KMS-11 (cell line): ENCODE results near the gene MRPS5.

Experiments
- H2AFZ ChIP-seq: fragments of 200-600 bp; sonication (generic); 2 replicates; pipeline ENCODE4 v1.6.1; 2016; ENCODE audit warnings: antibody characterized with exemption, mixed run types, low read depth
- H3K27ac ChIP-seq: fragments of 200-600 bp; sonication (generic); 2 replicates; pipeline ENCODE4 v1.6.1; 2016; ENCODE audit warnings: mild to moderate bottlenecking, mixed run types
- H3K27me3 ChIP-seq: fragments of 200-600 bp; sonication (generic); 2 replicates; pipeline ENCODE4 v1.6.1; 2017; ENCODE audit warnings: mild to moderate bottlenecking, low read depth, mixed run types, moderate library complexity; ENCODE audit not compliant: insufficient read depth
- H3K36me3 ChIP-seq: fragments of 200-600 bp; sonication (generic); 2 replicates; pipeline ENCODE4 v1.6.1; 2017; ENCODE audit warnings: mild to moderate bottlenecking, mixed run types; ENCODE audit not compliant: insufficient read depth
- H3K4me1 ChIP-seq: fragments of 200-600 bp; sonication (generic); 2 replicates; pipeline ENCODE4 v1.6.1; 2016; ENCODE audit warnings: mild to moderate bottlenecking, low read depth, mixed run types; ENCODE audit not compliant: poor library complexity, severe bottlenecking
- H3K4me2 ChIP-seq: fragments of 200-600 bp; sonication (generic); 2 replicates; pipeline ENCODE4 v1.7.0; 2016; ENCODE audit warnings: mild to moderate bottlenecking, mixed run types
- H3K4me3 ChIP-seq: fragments of 200-600 bp; sonication (generic); IDR thresholded peaks from 2 replicates; pipeline ENCODE4 v1.6.1; 2017; ENCODE audit warnings: low read depth, low read length, mixed read lengths; ENCODE audit not compliant: insufficient read depth
- H3K79me2 ChIP-seq: fragments of 200-600 bp; sonication (generic); 2 replicates; pipeline ENCODE4 v1.6.1; 2016; ENCODE audit warnings: low read depth, mixed run types; ENCODE audit not compliant: insufficient read depth
- H3K9ac ChIP-seq: fragments of 200-600 bp; sonication (generic); 2 replicates; pipeline ENCODE4 v1.6.1; 2016; ENCODE audit warnings: mild to moderate bottlenecking, mixed run types
- H4K20me1 ChIP-seq: fragments of 200-600 bp; sonication (generic); 2 replicates; pipeline ENCODE4 v1.6.1; 2016; ENCODE audit warnings: mild to moderate bottlenecking, mixed run types; ENCODE audit not compliant: insufficient read depth
- CTCF ChIP-seq: fragments of 200-600 bp; sonication (generic); conservative IDR thresholded peaks from 2 replicates; pipeline ENCODE4 v1.6.1; 2017; ENCODE audit warnings: low read depth, mild to moderate bottlenecking, antibody characterized with exemption, low read length, moderate library complexity, mixed read lengths

Gene MRPS5

GRCh38 chr2:95077530-95077825 lies 44.1 kb downstream of the MRPS5 start:
- no peaks in the 10 kb centered on the region for H3K36me3 ChIP-seq
- H3K9ac ChIP-seq, result no peak overlapping the region
- no peak overlapping the region; the same call in 1 of the 2 replicates for H2AFZ ChIP-seq
- H3K4me3 ChIP-seq, result no peak overlapping the region
- H3K27ac ChIP-seq, result no peak overlapping the region
- no peaks in the 10 kb centered on the region for H3K4me1 ChIP-seq
- 0 out of 2 replicates have a peak overlapping the region, but pooled peaks have one; percentile 45 for H3K4me2 ChIP-seq
- H3K79me2 ChIP-seq, result no peaks in the 10 kb centered on the region
- H3K27me3 ChIP-seq, result no peaks in the 10 kb centered on the region
- TF ChIP-seq CTCF, result no peak
- no peaks in the 10 kb centered on the region for H4K20me1 ChIP-seq

- H3K4me3 ChIP-seq, result no peak overlapping the region
- H3K79me2 ChIP-seq, result no peaks in the 10 kb centered on the region
- peak; percentile 75 for TF ChIP-seq CTCF
- H3K9ac ChIP-seq, result no peak overlapping the region
- H4K20me1 ChIP-seq, result no peaks in the 10 kb centered on the region
- H3K4me1 ChIP-seq, result no peaks in the 10 kb centered on the region
- peak overlapping the region; percentile 75 for H2AFZ ChIP-seq
- H3K27ac ChIP-seq, result no peak overlapping the region
- H3K27me3 ChIP-seq, result no peaks in the 10 kb centered on the region
- H3K36me3 ChIP-seq, result no peaks in the 10 kb centered on the region
- H3K4me2 ChIP-seq, result peak overlapping the region; percentile 45; the same call in 1 of the 2 replicates
Measured at GRCh38 chr2:95076705-95077529, 44.7 kb downstream of the MRPS5 start.

GRCh38 chr2:95075440-95076132 lies 46.0 kb downstream of the MRPS5 start:
- no peaks in the 10 kb centered on the region for H3K27me3 ChIP-seq
- H4K20me1 ChIP-seq, result no peaks in the 10 kb centered on the region
- no peaks in the 10 kb centered on the region for H3K36me3 ChIP-seq
- no peak overlapping the region for H3K9ac ChIP-seq
- H3K79me2 ChIP-seq, result no peaks in the 10 kb centered on the region
- no peak for TF ChIP-seq CTCF
- H2AFZ ChIP-seq, result no peak overlapping the region
- no peak overlapping the region for H3K4me3 ChIP-seq
- H3K4me1 ChIP-seq, result no peaks in the 10 kb centered on the region
- no peak overlapping the region for H3K4me2 ChIP-seq
- no peak overlapping the region for H3K27ac ChIP-seq

- Histone ChIP-seq H3K27me3 (no peaks in the 10 kb centered on the region), H3K27ac (no peak overlapping the region), H3K4me3 (no peak overlapping the region), H3K4me2 (no peak overlapping the region), H3K79me2 (no peaks in the 10 kb centered on the region), H2AFZ (no peak overlapping the region), H3K4me1 (no peaks in the 10 kb centered on the region), H3K9ac (no peak overlapping the region), H3K36me3 (no peaks in the 10 kb centered on the region), H4K20me1 (no peaks in the 10 kb centered on the region)
- no peak for TF ChIP-seq CTCF
Measured at GRCh38 chr2:95074663-95075439, 46.8 kb downstream of the MRPS5 start.
